PC-3 (cell line): ENCODE measurements around the gene CKS2. TPM values are rescaled to one million over a fixed set of nuclear protein-coding genes. Genes with fewer than 3 reads are reported as not detected.

Source experiments
- ATAC-seq: fragments of 200-7000 bp; cut with Tn5 transposase; 2 replicates; pipeline ENCODE4 v1.9.1; 2020; ENCODE audit warnings: mild to moderate bottlenecking, moderate library complexity
- BruUV-seq: library from RNA; stranded (reverse); fragments of 400-500 nt; replicated peaks from 2 replicates; lab custom pipeline; 2021; lab: Mats Ljungman, UMichigan
- CTCF ChIA-PET: fragments of 300-600 bp; sonication (Branson Sonifier 250); formaldehyde crosslinking; loops from one replicate; lab custom pipeline; 2022; ENCODE audit warnings: antibody characterized with exemption; lab: Charles Lee
- POLR2A ChIA-PET: fragments of 300-600 bp; sonication (Branson Sonifier 250); formaldehyde crosslinking; loops from one replicate; lab custom pipeline; 2022; ENCODE audit warnings: antibody characterized with exemption; ENCODE audit not compliant: unreplicated experiment; lab: Charles Lee
- DNase-seq: peaks from one replicate; pipeline ENCODE4 v3.0.0-alpha.2; 2015
- H2AFZ ChIP-seq: fragments of 300-600 bp; sonication (generic); 2 replicates; pipeline ENCODE4 v1.6.0; 2016; ENCODE audit warnings: antibody characterized with exemption, low read length
- H3F3A ChIP-seq: fragments of 300-600 bp; sonication (generic); one replicate; pipeline ENCODE4 v1.6.0; 2017; ENCODE audit warnings: antibody characterized with exemption, low read length, control low read depth, mild to moderate bottlenecking; ENCODE audit not compliant: unreplicated experiment
- H3K27ac ChIP-seq: fragments of 300-600 bp; sonication (generic); 2 replicates; pipeline ENCODE4 v1.5.1; 2016; ENCODE audit warnings: mild to moderate bottlenecking, low read length
- H3K27me3 ChIP-seq: fragments of 300-600 bp; sonication (generic); 2 replicates; pipeline ENCODE4 v1.6.1; 2016; ENCODE audit warnings: low read length, mixed read lengths
- H3K36me3 ChIP-seq: fragments of 300-600 bp; sonication (generic); 2 replicates; pipeline ENCODE4 v1.6.1; 2016; ENCODE audit warnings: low read depth, mixed run types, low read length, mixed read lengths
- H3K4me1 ChIP-seq: fragments of 300-600 bp; sonication (generic); 2 replicates; pipeline ENCODE4 v1.5.1; 2016; ENCODE audit warnings: low read length; ENCODE audit not compliant: insufficient read depth
- H3K4me2 ChIP-seq: fragments of 300-600 bp; sonication (generic); 2 replicates; pipeline ENCODE4 v1.6.0; 2016; ENCODE audit warnings: low read length
- H3K4me3 ChIP-seq: fragments of 300-600 bp; sonication (generic); 2 replicates; pipeline ENCODE4 v1.5.1; 2016; ENCODE audit warnings: mild to moderate bottlenecking, low read length, mixed read lengths
- H3K79me2 ChIP-seq: fragments of 300-600 bp; sonication (generic); 2 replicates; pipeline ENCODE4 v1.6.1; 2017; ENCODE audit warnings: low read length, mixed read lengths
- H3K9ac ChIP-seq: fragments of 300-600 bp; sonication (generic); 2 replicates; pipeline ENCODE4 v1.6.0; 2016; ENCODE audit warnings: mild to moderate bottlenecking, low read length
- H3K9me2 ChIP-seq: fragments of 300-600 bp; sonication (generic); replicated peaks from 2 replicates; pipeline ENCODE4 v1.6.1; 2016; ENCODE audit warnings: mixed run types, low read length, mixed read lengths
- H3K9me3 ChIP-seq: fragments of 300-600 bp; sonication (generic); 2 replicates; pipeline ENCODE4 v1.6.1; 2016; ENCODE audit warnings: low read length, mixed read lengths
- H4K20me1 ChIP-seq: fragments of 300-600 bp; sonication (generic); 2 replicates; pipeline ENCODE4 v1.6.1; 2016; ENCODE audit warnings: low read length, mixed read lengths
- CTCF ChIP-seq: fragments of 300-600 bp; sonication (generic); conservative IDR thresholded peaks from 2 replicates; pipeline ENCODE4 v1.5.1; 2017; ENCODE audit warnings: antibody characterized with exemption, low read depth, mild to moderate bottlenecking, low read length
- EZH2 ChIP-seq: fragments of 300-600 bp; sonication (generic); IDR thresholded peaks from one replicate; pipeline ENCODE4 v1.6.1; 2017; ENCODE audit warnings: antibody characterized with exemption, mild to moderate bottlenecking, low read length; ENCODE audit not compliant: unreplicated experiment
- EZH2phosphoT487 ChIP-seq: fragments of 300-600 bp; sonication (generic); IDR thresholded peaks from 2 replicates; pipeline ENCODE4 v1.6.1; 2018; ENCODE audit warnings: mild to moderate bottlenecking, antibody characterized with exemption, low read length, borderline replicate concordance
- intact Hi-C: fragments of 100-400 bp; cut with micrococcal nuclease; formaldehyde crosslinking; loops from 2 replicates; pipeline ENCODE4 v1.9.0; 2023
- total RNA-seq: library from RNA; depleted of rRNA; stranded (reverse); fragments of >200 nt; gene quantifications from 2 replicates; pipeline ENCODE4 v1.2.3, GENCODE V29; 2014

Gene CKS2
- total RNA-seq, 1 experiment from 2014 or later = 147 TPM

DNA sequence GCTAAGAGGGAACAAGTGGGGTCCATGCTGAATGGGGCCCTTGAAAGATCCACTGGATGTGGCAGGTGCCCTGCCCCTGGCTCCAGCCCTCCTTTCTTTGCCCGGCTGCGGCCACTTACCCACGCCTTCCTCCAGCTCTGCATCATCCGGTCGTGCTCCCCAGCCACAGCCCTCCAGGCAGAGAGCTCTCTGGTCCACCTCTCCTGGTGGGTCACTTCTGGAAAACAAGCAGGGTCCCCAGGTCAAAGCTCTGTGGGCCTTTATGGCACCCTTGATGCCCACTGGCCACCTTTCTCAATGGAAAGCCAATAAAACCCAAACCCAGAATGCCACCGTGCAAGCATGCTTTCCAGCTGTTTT lies 52.3 kb downstream of the CKS2 start:
- no peaks in the 10 kb centered on the region for H3K9me2 ChIP-seq
- no peak overlapping the region for H3K27ac ChIP-seq
- H3F3A ChIP-seq = no peaks in the 10 kb centered on the region
- TF ChIP-seq EZH2phosphoT487 (no peak), EZH2 (no peak), CTCF (no peak)
- no peaks in the 10 kb centered on the region; the same call in none of the 2 replicates for H3K36me3 ChIP-seq
- no peaks in the 10 kb centered on the region for H4K20me1 ChIP-seq
- no peak overlapping the region for H2AFZ ChIP-seq
- ChIA-PET POLR2A (no interaction called here), CTCF (no interaction called here)
- H3K27me3 ChIP-seq = no peaks in the 10 kb centered on the region
- BruUV-seq = no TSS peak
- no peaks in the 10 kb centered on the region for H3K4me1 ChIP-seq
- H3K9ac ChIP-seq = no peak overlapping the region
- intact Hi-C loops = no loop called here
- DNase-seq (no peak), ATAC-seq (no peak)
- no peaks in the 10 kb centered on the region for H3K9me3 ChIP-seq
- H3K4me2 ChIP-seq = no peak overlapping the region
- no peaks in the 10 kb centered on the region for H3K79me2 ChIP-seq
- no peak overlapping the region for H3K4me3 ChIP-seq

DNA sequence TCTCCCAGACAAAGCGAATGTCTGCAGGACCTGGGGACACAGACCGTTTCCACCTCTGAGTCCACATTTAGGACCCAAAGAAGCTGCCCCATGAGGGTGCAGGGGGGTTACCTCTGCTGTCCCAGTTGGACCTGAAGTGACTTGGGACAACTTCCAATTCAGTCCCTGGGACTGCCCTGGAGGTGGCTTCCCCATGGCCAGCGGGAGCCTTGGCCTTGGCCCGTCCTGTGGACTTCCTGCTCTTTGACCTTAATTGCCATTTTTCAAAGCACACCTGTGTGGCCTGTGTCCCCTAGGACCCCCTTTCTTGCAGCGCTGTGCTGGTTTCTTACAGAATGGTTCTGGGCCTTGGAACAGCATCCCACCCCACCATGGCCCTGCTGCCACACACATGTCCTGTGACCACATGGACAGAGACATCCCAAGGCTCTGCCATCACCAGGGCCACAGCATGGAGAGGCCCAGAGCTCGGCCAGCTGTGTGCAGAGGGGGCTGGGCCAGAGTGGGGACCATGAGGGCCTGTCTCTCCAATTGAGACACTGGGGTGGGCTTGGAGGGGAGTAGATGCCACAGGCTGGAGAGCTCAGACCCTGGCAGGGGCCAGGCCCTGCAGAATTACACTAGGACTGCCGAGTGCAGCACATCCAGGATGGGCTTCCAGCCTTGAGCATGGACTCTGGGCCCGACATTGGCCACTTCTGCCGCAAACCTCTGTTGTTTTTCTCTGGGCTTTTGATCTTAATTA lies 53.1 kb downstream of the CKS2 start:
- no peak for DNase-seq

More for the DNA sequence above, 53.1 kb downstream of the CKS2 start:
- H3F3A ChIP-seq = no peaks in the 10 kb centered on the region
- intact Hi-C loops = no loop called here
- no peaks in the 10 kb centered on the region for H4K20me1 ChIP-seq
- POLR2A ChIA-PET = no interaction called here
- H3K9ac ChIP-seq = no peak overlapping the region
- CTCF ChIA-PET = no interaction called here
- TF ChIP-seq EZH2phosphoT487 (no peak), CTCF (no peak), EZH2 (no peak)
- no TSS peak for BruUV-seq
- H3K27ac ChIP-seq = no peak overlapping the region
- ATAC-seq = no peak
- H3K4me1 ChIP-seq = no peaks in the 10 kb centered on the region
- no peaks in the 10 kb centered on the region for H3K27me3 ChIP-seq
- H3K4me3 ChIP-seq = no peak overlapping the region
- no peaks in the 10 kb centered on the region for H3K79me2 ChIP-seq
- H3K9me3 ChIP-seq = no peaks in the 10 kb centered on the region
- H3K36me3 ChIP-seq = no peaks in the 10 kb centered on the region; the same call in 1 of the 2 replicates
- H3K9me2 ChIP-seq = no peaks in the 10 kb centered on the region
- no peak overlapping the region for H3K4me2 ChIP-seq
- no peak overlapping the region for H2AFZ ChIP-seq
